HG03280 (cell line): ENCODE data around the gene RPS18.

Experiments
- ATAC-seq: cut with Tn5 transposase; IDR thresholded peaks from one replicate; pipeline ENCODE4 v1.9.1; 2021; ENCODE audit warnings: mild to moderate bottlenecking, moderate library complexity; ENCODE audit not compliant: unreplicated experiment

RPS18 gene

GRCh38 chr6:33288921-33289783 is 17.3 kb downstream of the RPS18 start, which contains the start of the genes PFDN6 and WDR46:
Gene PFDN6 (plus strand): TSS chr6:33289601. CDS start chr6:33289857, 256 bp downstream.
Gene WDR46 (minus strand): TSS chr6:33289239. CDS start chr6:33289170, 69 bp downstream.
- peak; percentile 87 for ATAC-seq

- no peak for ATAC-seq
Observed at GRCh38 chr6:33289784-33290315, 18.0 kb downstream of the RPS18 start.

GRCh38 chr6:33290459-33290858 is 18.6 kb downstream of the RPS18 start:
- no peak for ATAC-seq

- no peak for ATAC-seq
Observed at GRCh38 chr6:33292996-33293682, 21.3 kb downstream of the RPS18 start.

- no peak for ATAC-seq
Observed at GRCh38 chr6:33294086-33294823, 22.4 kb downstream of the RPS18 start.

- ATAC-seq: no peak
Observed at GRCh38 chr6:33295621-33296369, 23.9 kb downstream of the RPS18 start.

GRCh38 chr6:33296797-33297405 is 25.0 kb downstream of the RPS18 start:
- ATAC-seq: no peak

GRCh38 chr6:33297406-33297955 is 25.6 kb downstream of the RPS18 start:
- ATAC-seq: no peak

- ATAC-seq: no peak
Observed at GRCh38 chr6:33297956-33298772, 26.3 kb downstream of the RPS18 start.

- ATAC-seq: peak; percentile 28
Observed at GRCh38 chr6:33298773-33299236, 26.9 kb downstream of the RPS18 start, which contains the start of gene RGL2. Gene RGL2 (minus strand): TSS chr6:33298942. CDS start chr6:33298610, 332 bp downstream.

GRCh38 chr6:33299237-33299944 is 27.5 kb downstream of the RPS18 start:
- peak; percentile 66 for ATAC-seq

- ATAC-seq: no peak
Observed at GRCh38 chr6:33301877-33302276, 30.0 kb downstream of the RPS18 start.

GRCh38 chr6:33304216-33304615 is 32.3 kb downstream of the RPS18 start:
- ATAC-seq: no peak

- no peak for ATAC-seq
Observed at GRCh38 chr6:33305052-33305451, 33.2 kb downstream of the RPS18 start.

GRCh38 chr6:33306356-33306755 is 34.5 kb downstream of the RPS18 start:
- ATAC-seq: no peak

GRCh38 chr6:33312361-33313104 is 40.7 kb downstream of the RPS18 start:
- ATAC-seq: peak; percentile 31

- ATAC-seq: no peak
Observed at GRCh38 chr6:33313105-33313708, 41.3 kb downstream of the RPS18 start.
